CD4-positive, alpha-beta memory T cell (primary cell): ENCODE data around the gene SEMA6A. TPM values are rescaled to one million over a fixed set of nuclear protein-coding genes. Genes with fewer than 3 reads are reported as not detected.
A peak's percentile ranks its signal among the peaks of the same experiment; 100 is the strongest.

Source experiments
- CTCF ChIA-PET: fragments of 350-600 bp; sonication (Branson Sonifier 250); formaldehyde crosslinking; loops from one replicate; lab custom pipeline; 2021; ENCODE audit warnings: inconsistent platforms; ENCODE audit not compliant: partially characterized antibody; lab: Charles Lee
- POLR2A ChIA-PET: fragments of 350-600 bp; sonication (Branson Sonifier 250); formaldehyde crosslinking; loops from one replicate; lab custom pipeline; 2021; ENCODE audit not compliant: partially characterized antibody; lab: Charles Lee
- DNase-seq, 5 donors: peaks; one replicate each; pipeline versions ENCODE4 v3.0.0 to v3.0.0-alpha.2; 2020 to 2022; ENCODE audit warnings: mixed read lengths in 1 of 5
- H3K27ac ChIP-seq: one replicate; pipeline ENCODE4 v1.7.0; 2013; ENCODE audit warnings: low read depth, low read length
- H3K27me3 ChIP-seq: 2 replicates; pipeline ENCODE4 v1.7.0; 2013; ENCODE audit warnings: mild to moderate bottlenecking, low read length, moderate library complexity; ENCODE audit not compliant: insufficient read depth
- H3K36me3 ChIP-seq: 2 replicates; pipeline ENCODE4 v1.7.0; 2013; ENCODE audit warnings: mild to moderate bottlenecking, low read length, moderate library complexity; ENCODE audit not compliant: insufficient read depth
- H3K4me1 ChIP-seq: 2 replicates; pipeline ENCODE4 v1.7.0; 2013; ENCODE audit warnings: mild to moderate bottlenecking, low read length, moderate library complexity; ENCODE audit not compliant: insufficient read depth
- H3K4me3 ChIP-seq, 2 donors: one replicate each; pipeline ENCODE4 v1.7.0; 2013; ENCODE audit warnings: low read length in 2 of 2, mild to moderate bottlenecking in 1 of 2
- H3K9me3 ChIP-seq, 2 donors: one replicate each; pipeline ENCODE4 v1.7.0; 2013; ENCODE audit warnings: low read length in 2 of 2, control low read depth in 1 of 2; ENCODE audit not compliant: control insufficient read depth in 1 of 2
- H3K27ac Mint-ChIP-seq, 7 donors: one replicate each; pipeline ENCODE4 v1.8.0; 2020 to 2021; ENCODE audit warnings: mixed read lengths in 7 of 7, mild to moderate bottlenecking in 6 of 7, inconsistent platforms in 3 of 7, moderate library complexity in 3 of 7
- H3K27me3 Mint-ChIP-seq, 2 donors: one replicate each; pipeline ENCODE4 v1.8.0; 2020 to 2021; ENCODE audit warnings: mixed read lengths in 2 of 2
- H3K36me3 Mint-ChIP-seq, 2 donors: one replicate each; pipeline ENCODE4 v1.8.0; 2020 to 2021; ENCODE audit warnings: mixed read lengths in 2 of 2, inconsistent platforms in 1 of 2, mild to moderate bottlenecking in 1 of 2
- H3K4me1 Mint-ChIP-seq, 4 donors: one replicate each; pipeline ENCODE4 v1.8.0; 2020 to 2021; ENCODE audit warnings: mixed read lengths in 4 of 4, mild to moderate bottlenecking in 1 of 4
- H3K4me3 Mint-ChIP-seq, 8 donors: one replicate each; pipeline ENCODE4 v1.8.0; 2020 to 2021; ENCODE audit warnings: mixed read lengths in 8 of 8, mild to moderate bottlenecking in 7 of 8, moderate library complexity in 6 of 8, inconsistent platforms in 3 of 8
- H3K9me3 Mint-ChIP-seq, 8 donors: one replicate each; pipeline ENCODE4 v1.8.0; 2020 to 2021; ENCODE audit warnings: mixed read lengths in 8 of 8, mild to moderate bottlenecking in 5 of 8, inconsistent platforms in 3 of 8, moderate library complexity in 1 of 8
- intact Hi-C: fragments of 100-400 bp; cut with micrococcal nuclease; formaldehyde crosslinking; loops from one replicate; pipeline ENCODE4 v1.15.1; 2023
- polyA plus RNA-seq, 2 donors: library from polyadenylated mRNA; unstranded; fragments of 300-500 nt; fragmentation: Illumina TruSeq; gene quantifications; one replicate each; pipeline ENCODE4 v1.2.3, GENCODE V29; 2021
- total RNA-seq, 2 experiments: library from RNA; stranded (reverse); gene quantifications; one replicate each; pipeline ENCODE4 v1.2.3, GENCODE V29; 2021

Gene SEMA6A
- total and polyA plus RNA-seq, 4 experiments from 2014 or later = 0.20 to 1.2 TPM; not detected in 2

- ChIA-PET POLR2A (no interaction called here), CTCF (no interaction called here)
- Histone ChIP-seq H3K27ac (no peak overlapping the region), H3K4me3 (no peak overlapping the region), H3K36me3 (no peaks in the 10 kb centered on the region), H3K4me1 (no peaks in the 10 kb centered on the region), H3K27me3 (no peaks in the 10 kb centered on the region), H3K9me3 (no peaks in the 10 kb centered on the region)
- Mint-ChIP-seq H3K9me3 (peaks cover 0 to 3% (median 0%) of the 10 kb centered on the region in 8 donors), H3K36me3 (peaks cover 19 to 47% of the 10 kb centered on the region in 2 donors), H3K4me3 (no peak overlapping the region), H3K27ac (no peak overlapping the region), H3K4me1 (no peaks in the 10 kb centered on the region), H3K27me3 (no peaks in the 10 kb centered on the region)
- DNase-seq = no peak
- intact Hi-C loops = no loop called here
Measured at GRCh38 chr5:116442095-116442534, 132.5 kb downstream of the SEMA6A start.

GRCh38 chr5:116441223-116441622 is 133.4 kb downstream of the SEMA6A start:
- H3K9me3 Mint-ChIP-seq = peaks cover 0 to 3% (median 0%) of the 10 kb centered on the region in 8 donors
- intact Hi-C loops = no loop called here
- H3K4me3 ChIP-seq = no peak overlapping the region
- no peak overlapping the region for H3K27ac Mint-ChIP-seq
- H3K36me3 Mint-ChIP-seq = peaks cover 19 to 45% of the 10 kb centered on the region in 2 donors
- POLR2A ChIA-PET = no interaction called here
- no peaks in the 10 kb centered on the region for H3K4me1 ChIP-seq
- no peaks in the 10 kb centered on the region for H3K9me3 ChIP-seq
- no peaks in the 10 kb centered on the region for H3K36me3 ChIP-seq
- DNase-seq = no peak
- CTCF ChIA-PET = no interaction called here
- no peaks in the 10 kb centered on the region for H3K27me3 ChIP-seq
- no peaks in the 10 kb centered on the region for H3K4me1 Mint-ChIP-seq
- no peaks in the 10 kb centered on the region for H3K27me3 Mint-ChIP-seq
- no peak overlapping the region for H3K4me3 Mint-ChIP-seq
- no peak overlapping the region for H3K27ac ChIP-seq

- Histone ChIP-seq H3K9me3 (no peaks in the 10 kb centered on the region), H3K36me3 (no peaks in the 10 kb centered on the region), H3K27me3 (no peaks in the 10 kb centered on the region), H3K27ac (no peak overlapping the region), H3K4me3 (no peak overlapping the region), H3K4me1 (no peaks in the 10 kb centered on the region)
- CTCF ChIA-PET = no interaction called here
- Mint-ChIP-seq H3K36me3 (peaks cover 17 to 45% of the 10 kb centered on the region in 2 donors), H3K9me3 (peaks cover 0 to 3% (median 0%) of the 10 kb centered on the region in 8 donors), H3K27me3 (no peaks in the 10 kb centered on the region), H3K4me1 (no peaks in the 10 kb centered on the region), H3K27ac (peak overlapping the region in 1 of 7 donors; percentile 37), H3K4me3 (no peak overlapping the region)
- DNase-seq = no peak
- intact Hi-C loops = no loop called here
- POLR2A ChIA-PET = no interaction called here
Measured at GRCh38 chr5:116440457-116441001, 134.1 kb downstream of the SEMA6A start.

DNA sequence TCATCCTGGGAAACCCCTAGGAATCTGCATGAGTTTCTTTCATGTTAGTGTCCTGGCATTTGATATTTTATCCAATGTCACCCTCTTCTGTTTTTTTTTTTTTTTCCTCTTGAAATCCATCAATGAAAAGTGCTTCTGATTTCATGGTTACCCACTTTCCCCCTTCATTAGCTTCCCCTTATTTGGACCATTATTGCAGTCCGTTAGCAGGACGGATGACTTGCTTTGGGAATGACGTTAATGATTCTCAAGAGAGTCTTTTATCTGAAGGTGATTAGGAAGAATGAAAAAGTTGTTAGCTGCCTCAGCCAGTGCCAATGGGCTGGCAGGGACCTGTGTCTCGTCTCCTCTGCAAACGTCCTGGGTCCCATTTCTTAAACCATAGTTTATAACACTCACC is 134.7 kb downstream of the SEMA6A start:
- no peaks in the 10 kb centered on the region for H3K36me3 ChIP-seq
- no peak for DNase-seq
- no peaks in the 10 kb centered on the region for H3K9me3 ChIP-seq
- no peak overlapping the region for H3K27ac Mint-ChIP-seq
- H3K4me3 Mint-ChIP-seq = no peak overlapping the region
- H3K27ac ChIP-seq = no peak overlapping the region
- POLR2A ChIA-PET = no interaction called here
- H3K9me3 Mint-ChIP-seq = peaks cover 0 to 3% (median 0%) of the 10 kb centered on the region in 8 donors
- CTCF ChIA-PET = no interaction called here
- no peak overlapping the region for H3K4me3 ChIP-seq
- H3K27me3 Mint-ChIP-seq = no peaks in the 10 kb centered on the region
- peaks cover 18 to 45% of the 10 kb centered on the region in 2 donors for H3K36me3 Mint-ChIP-seq
- no peaks in the 10 kb centered on the region for H3K4me1 Mint-ChIP-seq
- no peaks in the 10 kb centered on the region for H3K27me3 ChIP-seq
- no peaks in the 10 kb centered on the region for H3K4me1 ChIP-seq
- intact Hi-C loops = no loop called here

DNA sequence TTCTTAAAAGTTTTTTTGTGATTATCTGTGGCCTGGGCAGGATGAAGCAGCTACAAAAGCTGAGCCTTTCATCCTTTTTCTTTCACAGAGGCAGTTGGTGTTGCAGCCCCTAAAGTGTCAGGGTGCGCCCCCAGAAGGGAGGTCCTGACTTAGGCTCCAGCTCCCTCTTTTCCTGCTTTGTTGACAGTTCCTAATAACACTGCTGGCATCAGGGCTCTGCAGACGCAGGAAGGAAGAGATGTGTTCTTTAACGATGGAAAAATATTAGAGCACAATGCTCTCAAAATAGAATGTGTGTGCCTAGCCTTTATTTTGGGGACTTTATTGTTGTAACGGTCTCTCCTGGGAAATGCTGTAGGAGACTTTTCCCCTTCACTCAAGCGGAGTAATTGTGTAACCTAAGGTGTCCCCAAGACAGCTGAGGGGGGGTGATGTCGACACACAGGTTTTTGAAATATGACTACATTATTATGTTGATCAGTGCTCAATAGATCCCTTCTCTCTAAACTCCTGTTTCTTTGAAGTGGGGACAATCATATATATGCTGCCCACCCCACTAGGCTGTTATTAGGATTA is 135.6 kb downstream of the SEMA6A start:
- H3K9me3 ChIP-seq = no peaks in the 10 kb centered on the region
- no peak for DNase-seq

GRCh38 chr5:116437922-116438578 is 136.6 kb downstream of the SEMA6A start:
- peaks cover 15 to 39% of the 10 kb centered on the region in 2 donors for H3K36me3 Mint-ChIP-seq
- intact Hi-C loops = no loop called here
- no peak overlapping the region for H3K4me3 Mint-ChIP-seq
- ChIA-PET CTCF (no interaction called here), POLR2A (no interaction called here)
- Histone ChIP-seq H3K36me3 (no peaks in the 10 kb centered on the region), H3K4me3 (no peak overlapping the region), H3K9me3 (no peaks in the 10 kb centered on the region), H3K27ac (no peak overlapping the region), H3K4me1 (no peaks in the 10 kb centered on the region), H3K27me3 (no peaks in the 10 kb centered on the region)
- H3K4me1 Mint-ChIP-seq = no peaks in the 10 kb centered on the region
- no peaks in the 10 kb centered on the region for H3K27me3 Mint-ChIP-seq
- H3K27ac Mint-ChIP-seq = no peak overlapping the region
- no peak for DNase-seq
- peaks cover 0 to under 1% (median 0%) of the 10 kb centered on the region in 8 donors for H3K9me3 Mint-ChIP-seq

More for the DNA sequence above, 135.6 kb downstream of the SEMA6A start:
- Mint-ChIP-seq H3K4me3 (no peak overlapping the region), H3K27me3 (no peaks in the 10 kb centered on the region), H3K27ac (no peak overlapping the region), H3K9me3 (peaks cover 0 to 3% (median 0%) of the 10 kb centered on the region in 8 donors), H3K4me1 (no peaks in the 10 kb centered on the region), H3K36me3 (peaks cover 19 to 43% of the 10 kb centered on the region in 2 donors)
- CTCF ChIA-PET = no interaction called here
- Histone ChIP-seq H3K4me3 (no peak overlapping the region), H3K27ac (no peak overlapping the region), H3K4me1 (no peaks in the 10 kb centered on the region), H3K36me3 (no peaks in the 10 kb centered on the region), H3K27me3 (no peaks in the 10 kb centered on the region)
- intact Hi-C loops = no loop called here
- POLR2A ChIA-PET = no interaction called here

DNA sequence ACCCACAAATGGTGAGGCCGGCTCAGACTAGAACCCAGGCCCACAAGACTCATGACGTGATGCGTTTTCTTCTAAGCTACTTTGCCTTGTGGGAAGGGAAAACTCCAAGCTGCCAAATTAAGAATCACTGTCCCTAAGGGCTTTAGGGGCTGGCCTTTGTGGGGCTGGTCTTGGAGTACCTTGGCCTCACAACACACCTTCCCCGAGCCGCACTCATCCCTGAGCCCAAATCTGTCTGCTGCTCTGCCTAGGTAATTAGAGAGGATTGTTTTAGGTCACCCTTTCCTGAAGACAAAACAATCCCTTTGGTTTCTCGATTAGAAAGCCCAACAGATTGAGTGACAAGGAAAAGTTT is 137.3 kb downstream of the SEMA6A start:
- peaks cover 13 to 45% of the 10 kb centered on the region in 2 donors for H3K36me3 Mint-ChIP-seq
- no peak for DNase-seq
- Histone ChIP-seq H3K9me3 (no peaks in the 10 kb centered on the region), H3K27me3 (no peaks in the 10 kb centered on the region), H3K36me3 (no peaks in the 10 kb centered on the region), H3K27ac (no peak overlapping the region), H3K4me1 (no peaks in the 10 kb centered on the region), H3K4me3 (no peak overlapping the region)
- intact Hi-C loops = no loop called here
- no peaks in the 10 kb centered on the region for H3K27me3 Mint-ChIP-seq
- H3K9me3 Mint-ChIP-seq = no peaks in the 10 kb centered on the region
- H3K4me3 Mint-ChIP-seq = no peak overlapping the region
- ChIA-PET POLR2A (no interaction called here), CTCF (no interaction called here)
- no peaks in the 10 kb centered on the region for H3K4me1 Mint-ChIP-seq
- no peak overlapping the region for H3K27ac Mint-ChIP-seq
